SK-N-MC (cell line): ENCODE data around the gene SMIM1.

Experiments
- EZH2 ChIP-seq: fragments of 200-600 bp; sonication (generic); IDR thresholded peaks from one replicate; pipeline ENCODE4 v1.6.1; 2017; ENCODE audit warnings: antibody characterized with exemption
- POLR2AphosphoS5 ChIP-seq: IDR thresholded peaks from 2 replicates; pipeline ENCODE4 v1.6.1; 2012; ENCODE audit warnings: mild to moderate bottlenecking, low read depth, low read length, borderline replicate concordance

- no peak for TF ChIP-seq EZH2
- no peak for TF ChIP-seq POLR2AphosphoS5
Observed at GRCh38 chr1:3741566-3742438, 30.7 kb upstream of the SMIM1 start.
